Activated naive CD8-positive, alpha-beta T cell treated with anti-CD3 and anti-CD28 coated beads, Interleukin-2, amount 50 U/mL, for 16 hours (primary cell): ENCODE measurements around the gene DPEP3.

Source experiments
- DNase-seq: peaks from one replicate; pipeline ENCODE4 v3.0.0-alpha.2; 2020; ENCODE audit warnings: low read depth, low spot score

DPEP3 gene

DNA sequence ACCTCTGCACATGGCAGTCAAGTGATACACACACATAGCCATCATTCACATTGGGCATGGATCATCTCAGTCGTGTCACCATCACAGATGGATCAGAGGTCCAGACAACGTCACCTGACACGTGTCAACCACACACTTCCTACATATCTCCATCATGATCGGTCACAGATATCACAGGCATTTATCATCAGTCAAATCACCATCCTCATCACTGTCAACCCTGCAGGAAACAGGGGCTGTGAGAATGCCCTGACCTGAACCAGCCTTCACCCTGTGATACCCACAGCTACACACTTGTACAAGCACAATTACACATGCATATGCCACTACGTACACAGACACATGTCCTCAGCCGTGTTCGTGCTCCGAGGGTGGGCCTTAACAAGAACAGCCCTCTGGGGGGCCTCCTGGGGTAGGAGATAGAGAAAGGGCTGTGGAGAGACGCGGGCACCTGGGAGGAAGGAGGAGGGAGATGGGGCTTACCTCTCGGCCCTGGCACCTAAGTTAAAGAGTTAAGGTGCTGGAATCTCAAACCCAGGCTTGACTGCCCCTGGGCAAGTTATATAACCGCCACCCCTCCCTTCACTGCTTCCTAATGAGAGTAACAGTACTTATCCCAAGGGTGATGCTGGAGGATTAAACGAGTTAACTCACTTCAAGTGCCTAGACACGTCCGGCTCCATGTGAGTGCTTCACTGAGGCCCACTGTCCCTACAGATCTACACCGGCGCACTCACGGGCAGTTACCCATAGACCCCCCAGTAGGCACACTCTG lies 12.9 kb downstream of the DPEP3 start:
- no peak for DNase-seq

DNA sequence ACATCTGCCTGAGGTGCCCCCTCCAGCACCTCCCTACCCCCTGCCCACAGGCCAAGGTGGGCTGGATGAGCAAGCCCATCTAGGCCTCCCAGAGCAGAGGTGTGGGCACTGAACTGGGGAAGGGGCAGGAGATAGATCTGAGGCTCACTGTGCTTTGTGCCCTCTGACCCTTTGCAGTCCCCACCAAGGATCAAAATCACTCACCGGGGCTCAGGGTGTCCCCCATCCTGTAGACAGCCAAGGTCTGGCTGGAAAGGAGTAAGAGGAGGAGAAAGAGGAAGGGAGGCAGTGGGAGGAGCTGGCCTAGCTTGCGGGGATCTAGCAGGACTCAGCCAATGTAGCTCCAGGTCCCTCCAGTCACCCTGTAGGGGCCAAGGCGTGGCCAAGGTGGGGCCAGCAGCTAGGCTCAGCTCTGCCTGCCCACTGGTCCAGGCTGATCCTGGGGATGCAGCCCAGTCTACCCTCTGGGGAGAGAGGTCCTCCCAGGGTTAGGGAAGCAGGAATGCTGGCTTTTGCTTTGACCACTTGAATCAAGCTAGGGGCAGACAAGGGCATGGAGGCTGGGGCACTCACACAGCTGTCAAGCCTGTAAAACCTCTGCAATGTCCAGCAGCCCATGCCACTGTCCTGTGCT lies 13.6 kb downstream of the DPEP3 start:
- DNase-seq: no peak

DNA sequence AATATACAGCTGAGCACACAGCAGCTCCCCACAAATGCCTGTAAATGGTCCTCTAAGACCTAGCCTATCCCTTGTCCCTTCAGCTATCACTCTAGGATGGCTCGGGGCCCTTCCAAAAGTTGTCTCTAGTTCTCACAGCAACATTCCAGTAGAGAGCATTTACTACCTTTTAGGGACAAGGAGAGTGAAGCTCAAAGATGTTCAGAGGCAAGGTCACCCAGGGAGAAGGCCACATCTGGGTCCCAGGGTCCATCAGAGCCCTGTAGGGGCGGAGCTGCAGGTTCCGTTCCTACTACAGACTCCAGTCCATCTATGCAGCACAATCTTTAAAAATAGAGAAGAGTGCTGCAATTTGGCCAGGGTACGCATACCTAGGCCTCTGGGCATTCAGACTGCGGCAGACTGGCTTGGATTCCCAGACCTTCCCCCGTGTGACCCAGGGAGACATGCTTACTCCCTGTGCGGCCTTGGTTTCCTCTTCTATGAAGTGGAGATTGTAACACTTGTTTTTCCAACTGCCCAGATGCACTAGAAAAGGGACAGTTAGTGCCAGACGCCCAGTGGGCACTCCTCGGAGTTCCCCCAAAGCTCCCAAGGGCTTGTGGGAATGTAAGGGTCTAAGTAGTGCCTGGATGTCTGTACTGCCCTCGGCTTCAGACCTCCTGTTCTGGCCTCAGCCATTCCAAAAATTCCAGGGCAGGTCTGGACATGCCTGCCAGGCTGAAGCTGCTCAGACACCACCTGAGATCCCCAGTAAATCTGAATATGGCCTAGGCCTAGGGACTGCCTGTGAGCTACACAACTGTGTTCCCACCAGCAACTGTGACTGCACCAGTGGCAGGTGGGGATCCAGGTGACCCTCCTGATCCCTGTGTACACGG lies 14.4 kb downstream of the DPEP3 start:
- DNase-seq: no peak

DNA sequence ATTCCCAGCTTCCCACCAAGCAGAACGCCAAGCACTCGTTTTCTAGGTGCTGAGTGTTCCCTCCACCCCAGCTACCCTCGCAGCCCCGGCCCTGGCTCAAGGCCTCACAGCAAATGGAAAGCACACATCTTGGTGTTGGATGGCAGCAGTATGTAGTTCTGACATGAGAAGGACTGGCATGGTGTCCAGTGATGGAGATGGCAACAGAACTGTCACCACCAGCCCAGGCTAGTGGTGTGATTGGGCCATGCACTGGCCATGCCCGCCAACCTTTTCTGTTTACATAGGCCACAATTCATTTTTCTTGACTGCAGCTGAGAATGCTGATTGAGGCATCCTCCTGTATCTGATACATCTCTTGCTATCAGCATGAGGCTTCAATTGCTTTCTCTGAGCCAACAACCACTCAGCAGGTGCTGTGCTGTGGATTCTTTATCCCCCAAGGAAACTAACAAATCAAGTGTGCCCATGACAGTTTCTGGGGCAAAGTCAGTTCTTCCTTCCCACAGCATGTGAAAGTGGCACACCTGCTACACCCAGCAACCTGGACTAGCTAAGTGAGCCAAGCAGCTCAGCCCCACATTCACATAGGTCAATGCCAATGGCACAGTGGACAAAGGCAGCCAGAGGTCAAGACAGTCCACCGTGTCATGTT lies 15.7 kb downstream of the DPEP3 start:
- no peak for DNase-seq

DNA sequence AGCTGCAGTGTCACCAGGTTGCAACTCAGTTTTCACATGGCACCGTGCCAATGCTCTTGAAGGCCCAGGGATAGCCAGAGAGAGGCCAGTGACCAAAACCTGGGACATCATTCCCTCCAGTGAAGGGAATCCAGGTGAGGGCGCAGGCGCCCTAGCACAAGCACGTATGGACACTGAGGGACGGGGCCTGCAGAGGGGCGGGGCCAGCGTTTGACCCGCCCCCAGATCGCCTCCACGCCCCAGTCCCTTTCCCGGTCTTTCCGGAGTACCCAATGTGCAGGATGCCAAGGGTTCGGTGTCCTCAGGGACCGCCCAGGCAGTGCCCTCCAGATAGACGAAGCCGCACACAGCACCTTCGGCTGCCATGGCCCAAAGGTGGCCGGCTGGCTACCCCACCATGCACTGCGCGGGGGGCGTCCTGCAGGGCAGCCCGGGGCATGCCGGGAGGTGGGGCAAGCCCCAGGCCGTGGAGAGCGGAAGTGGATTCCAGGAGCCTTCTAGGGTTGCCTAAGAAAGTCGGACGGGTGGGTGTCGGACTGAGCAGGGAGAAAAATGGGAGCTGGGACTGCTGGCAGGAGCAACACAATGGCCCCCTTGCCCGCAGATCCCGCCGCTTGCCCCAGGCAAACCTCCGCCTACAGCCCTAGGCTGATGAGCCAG lies 16.5 kb downstream of the DPEP3 start:
- no peak for DNase-seq

DNA sequence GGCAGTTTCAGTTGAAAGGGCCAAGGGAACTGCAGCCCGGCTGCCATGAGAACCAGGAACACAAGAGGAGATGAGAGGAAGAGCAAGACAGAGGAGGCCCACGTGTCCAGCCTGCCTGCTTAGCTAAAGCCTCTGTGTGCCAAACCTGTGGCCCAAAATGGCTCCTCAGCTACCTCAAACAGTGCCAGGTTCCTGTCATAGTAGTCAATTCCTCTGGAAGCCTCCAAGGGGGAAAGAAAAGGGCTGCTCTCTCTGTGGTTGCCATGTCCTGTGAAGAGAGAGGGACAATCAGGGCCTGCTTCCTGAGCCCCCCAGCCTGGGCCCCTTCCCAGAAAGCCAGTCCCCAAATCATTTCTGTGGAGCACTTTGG lies 17.0 kb downstream of the DPEP3 start:
- DNase-seq: no peak

DNA sequence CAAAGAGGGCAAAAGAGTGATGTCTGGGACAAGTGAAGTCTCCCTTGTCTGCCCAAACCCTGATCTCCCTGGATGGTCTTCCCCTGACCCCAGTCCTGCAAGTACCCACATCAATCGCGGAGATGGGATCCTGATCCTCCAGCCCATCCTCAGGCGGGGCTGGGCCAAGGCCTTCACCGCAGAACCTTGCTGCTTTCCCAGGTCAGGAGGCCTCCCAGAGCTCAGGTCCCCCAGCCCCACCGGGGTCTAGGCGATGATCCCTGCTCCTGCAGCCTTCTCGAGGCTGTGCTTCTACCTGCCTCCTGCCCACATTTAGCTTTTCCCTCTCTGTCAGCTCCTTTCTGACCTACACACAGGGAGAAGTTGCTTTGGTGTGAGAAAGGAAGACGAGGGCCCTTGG lies 18.2 kb downstream of the DPEP3 start:
- DNase-seq: no peak

DNA sequence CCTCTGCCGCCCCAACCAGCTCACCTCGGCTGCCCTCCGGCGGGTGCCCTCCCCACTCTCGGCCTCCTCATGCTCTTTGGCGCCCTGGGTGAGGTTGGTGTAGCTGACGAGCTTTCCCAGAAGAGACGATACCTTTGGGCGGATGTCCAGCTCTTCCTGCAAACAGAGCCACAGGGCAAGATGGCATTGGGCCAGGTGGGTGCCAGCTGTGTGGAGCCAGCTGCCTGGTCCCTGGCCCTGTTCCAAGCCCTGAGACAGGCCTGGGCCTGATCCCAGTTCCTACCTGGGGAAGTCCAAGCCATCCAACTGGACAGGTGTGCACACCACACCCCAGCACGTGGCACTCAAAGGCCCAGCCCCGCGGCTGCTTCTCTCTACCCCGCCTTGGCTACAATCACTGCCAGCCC lies 18.7 kb downstream of the DPEP3 start:
- DNase-seq: no peak

DNA sequence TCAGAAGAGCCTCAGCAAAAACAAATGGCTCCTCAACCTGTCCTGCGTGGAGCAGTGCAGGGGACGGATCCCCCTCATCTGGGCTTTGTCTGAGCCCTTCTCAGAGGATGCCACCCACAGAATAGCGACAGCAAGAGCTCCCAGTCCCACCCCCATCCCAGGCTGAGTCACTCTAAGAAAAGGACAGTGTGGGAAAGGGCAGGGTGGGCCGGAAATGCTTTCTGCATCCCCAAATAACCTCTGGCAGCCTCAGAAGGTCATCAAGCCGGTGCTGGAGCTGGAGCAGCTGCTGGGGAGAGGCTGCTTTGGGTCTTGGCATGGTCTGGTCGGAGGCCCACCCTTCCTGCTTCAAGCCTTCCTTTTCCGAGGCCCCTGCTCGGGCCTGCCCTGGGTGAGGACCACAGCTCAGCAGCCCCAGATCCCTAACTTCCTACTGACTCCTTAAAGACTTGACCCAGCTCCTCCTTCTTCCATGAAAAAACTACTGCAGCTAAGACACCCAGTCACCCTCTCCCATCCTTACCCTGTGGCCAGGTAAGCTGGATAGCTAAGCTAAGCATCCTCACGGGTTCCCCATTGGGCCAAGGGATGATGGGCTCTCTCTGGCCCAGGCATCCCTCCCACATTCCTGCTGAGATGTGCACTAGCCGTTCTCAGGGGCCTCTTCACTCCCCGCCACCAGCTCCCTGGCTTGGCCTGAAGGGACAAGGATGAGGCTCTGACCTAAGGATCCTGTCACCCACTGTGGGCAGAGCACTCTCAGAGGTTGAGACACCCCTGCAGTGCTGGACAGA lies 20.6 kb downstream of the DPEP3 start:
- DNase-seq: no peak

DNA sequence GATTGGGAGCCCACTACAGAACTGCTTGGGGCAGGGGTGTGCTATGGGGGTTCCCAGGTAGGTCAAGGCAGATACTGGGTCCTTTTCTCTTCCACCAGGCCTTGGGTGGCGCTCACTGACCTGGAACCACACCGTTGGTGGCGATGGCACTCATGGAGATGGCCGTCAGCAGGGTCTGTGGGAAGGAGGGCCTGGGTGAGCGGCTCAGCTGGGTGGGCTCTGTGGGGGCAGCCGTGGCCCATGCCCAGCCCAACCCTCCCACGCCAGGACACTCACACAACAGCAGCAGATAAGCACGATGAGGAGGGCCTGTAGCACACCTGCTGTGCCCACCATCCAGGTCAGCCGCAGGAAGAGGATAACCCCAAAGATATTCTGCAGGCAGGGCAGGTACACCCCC lies 22.7 kb downstream of the DPEP3 start:
- no peak for DNase-seq

DNA sequence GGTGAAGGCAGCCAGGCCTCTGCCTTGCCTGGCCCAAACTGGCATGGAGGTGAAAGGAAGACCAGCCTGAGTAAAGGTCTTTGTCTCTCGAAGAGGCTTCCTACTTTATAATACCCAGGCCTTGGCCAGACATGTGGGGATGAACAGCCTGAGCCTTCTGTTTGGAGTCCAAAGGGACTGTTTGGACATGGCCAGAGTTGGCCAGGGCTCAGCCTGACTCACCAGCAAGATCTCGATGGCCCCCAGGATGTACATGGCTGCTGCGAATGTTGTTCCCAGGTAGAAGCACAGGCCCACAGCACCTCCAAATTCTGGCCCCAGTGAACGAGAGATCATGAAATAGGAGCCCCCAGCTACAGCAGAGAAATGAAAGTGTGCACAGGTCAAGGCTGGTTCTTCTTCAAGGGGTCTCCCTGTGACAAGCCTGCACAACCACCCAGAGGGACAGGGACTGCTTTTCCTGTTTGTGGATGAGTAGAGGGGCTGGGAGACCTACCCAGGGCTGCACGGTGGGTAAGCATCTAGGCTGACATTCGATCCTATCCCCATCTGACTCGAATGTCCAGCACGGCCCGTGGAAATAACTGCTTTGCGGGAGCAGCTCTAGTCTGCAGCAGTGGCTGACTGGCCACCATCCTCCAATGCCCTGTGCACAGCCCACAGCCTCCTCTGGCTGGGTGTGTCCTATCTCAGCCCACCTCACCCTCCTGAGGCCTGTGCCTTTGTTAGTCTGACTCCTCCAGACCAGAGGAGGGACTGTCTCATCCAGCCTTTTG lies 25.7 kb downstream of the DPEP3 start:
- no peak for DNase-seq

DNA sequence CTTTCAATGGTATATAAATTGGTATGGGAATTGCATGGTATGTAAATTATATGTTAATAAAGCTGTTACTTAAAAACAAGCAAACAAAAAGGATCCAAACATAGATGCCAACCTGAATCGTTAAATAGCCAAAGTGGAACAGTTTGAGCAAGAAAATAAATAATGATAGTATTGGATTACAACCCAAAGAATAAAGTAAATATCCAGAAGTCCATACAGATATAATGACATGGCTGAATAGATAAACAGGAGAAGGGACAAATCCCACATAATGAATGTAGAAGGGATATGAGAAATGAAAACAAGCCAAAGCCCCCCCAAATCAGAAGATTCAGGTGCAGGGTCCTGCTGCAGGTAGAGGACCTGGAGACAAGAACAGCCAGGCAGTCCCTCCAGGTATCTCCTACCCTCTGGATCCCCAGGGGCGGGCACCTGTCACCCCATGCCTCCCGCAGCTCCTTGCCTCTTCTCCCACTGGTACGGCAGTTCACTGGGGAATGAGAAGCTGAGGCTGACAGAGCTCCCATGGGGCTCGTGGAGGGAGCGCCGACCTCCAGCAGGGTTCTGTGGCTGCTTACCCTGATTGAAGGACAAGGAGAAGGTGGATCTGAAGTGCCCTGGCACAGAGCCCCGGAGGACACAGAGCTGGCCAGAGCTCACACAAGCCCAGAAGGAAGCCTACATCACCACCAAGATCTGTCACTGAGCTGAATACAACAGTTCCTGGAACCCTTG lies 26.5 kb downstream of the DPEP3 start:
- DNase-seq: no peak

DNA sequence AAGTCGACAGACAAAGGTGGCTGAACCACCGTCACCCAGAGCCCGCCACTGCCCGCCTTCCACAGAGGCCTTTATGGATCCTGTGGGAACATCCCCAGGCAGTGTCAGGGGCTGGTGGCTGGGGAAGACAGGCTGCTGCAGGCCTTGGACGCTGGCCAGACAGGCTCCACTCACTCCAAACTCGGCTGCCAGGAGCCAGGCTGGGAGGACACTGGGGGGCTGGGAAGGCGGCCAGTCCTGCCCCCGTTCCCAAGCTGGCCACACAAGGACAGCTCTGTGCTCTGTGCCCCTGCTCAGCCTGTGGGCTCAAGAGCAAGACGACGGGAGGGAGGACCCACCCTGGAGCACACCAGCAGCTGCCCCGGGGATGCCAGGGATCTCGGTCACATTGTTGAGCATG lies 28.8 kb downstream of the DPEP3 start:
- no peak for DNase-seq

DNA sequence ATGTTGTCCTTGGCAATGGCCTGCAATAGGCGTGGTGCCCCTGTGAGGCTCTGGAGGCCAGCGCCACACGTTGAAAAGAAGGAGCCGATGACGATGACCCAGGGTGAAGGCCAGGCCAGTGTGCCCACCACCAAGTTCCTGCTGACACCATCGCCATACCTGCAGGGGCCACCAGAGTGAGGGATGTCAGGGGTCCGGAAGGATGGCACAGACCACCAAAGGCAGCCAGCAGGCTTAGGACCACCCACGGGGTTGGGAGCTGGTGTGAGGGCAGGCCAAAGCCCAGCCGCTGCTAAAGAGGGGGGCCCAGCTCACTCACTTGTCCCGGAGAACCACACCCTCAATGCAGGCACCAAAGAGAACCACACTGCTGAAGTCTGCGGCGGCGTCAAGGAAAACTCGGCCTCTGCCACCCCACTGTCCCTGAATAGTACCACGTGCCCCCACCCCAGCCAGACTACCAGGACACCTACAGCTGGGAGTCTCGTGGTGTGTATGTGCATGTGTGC lies 29.9 kb downstream of the DPEP3 start:
- no peak for DNase-seq

DNA sequence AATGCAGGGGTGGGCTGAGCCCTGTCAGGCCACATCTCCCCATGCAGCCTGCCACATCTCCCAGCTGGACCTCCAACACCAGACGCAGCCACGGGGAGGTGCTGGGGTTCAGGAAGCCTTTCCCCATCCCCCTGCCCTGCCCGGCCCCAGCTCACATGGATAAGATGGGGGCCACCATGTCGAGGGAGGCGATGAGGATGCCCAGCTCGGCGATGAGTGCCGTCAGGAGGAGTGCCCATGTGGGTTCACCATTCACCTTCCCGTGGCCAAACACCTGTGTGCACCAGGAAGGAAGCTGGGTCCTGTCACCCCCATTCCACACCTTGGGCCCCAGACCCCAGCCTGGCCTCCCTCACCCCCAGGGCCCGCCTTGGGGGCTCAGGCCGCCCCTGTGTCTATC lies 30.7 kb downstream of the DPEP3 start:
- DNase-seq: no peak

DNA sequence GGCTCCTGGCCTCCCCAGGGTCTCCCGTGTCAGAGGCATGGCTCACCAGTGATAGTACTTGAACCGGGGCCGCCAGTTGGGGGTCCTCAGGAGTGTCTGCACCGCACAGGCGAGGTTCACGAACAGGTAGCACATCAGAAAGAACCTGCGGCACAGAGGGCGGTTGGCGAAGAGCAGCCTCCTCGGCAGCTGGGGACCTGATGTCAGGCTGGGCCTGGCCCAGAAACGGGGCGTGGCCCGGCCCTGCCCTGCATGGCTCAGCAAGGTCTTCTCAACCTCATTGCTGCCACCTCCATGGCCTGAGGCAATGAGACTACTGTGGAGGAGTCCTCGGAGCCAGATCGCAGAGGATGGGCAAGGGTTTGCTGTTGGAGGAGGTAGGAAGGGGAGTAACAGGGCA lies 32.3 kb downstream of the DPEP3 start:
- no peak for DNase-seq

DNA sequence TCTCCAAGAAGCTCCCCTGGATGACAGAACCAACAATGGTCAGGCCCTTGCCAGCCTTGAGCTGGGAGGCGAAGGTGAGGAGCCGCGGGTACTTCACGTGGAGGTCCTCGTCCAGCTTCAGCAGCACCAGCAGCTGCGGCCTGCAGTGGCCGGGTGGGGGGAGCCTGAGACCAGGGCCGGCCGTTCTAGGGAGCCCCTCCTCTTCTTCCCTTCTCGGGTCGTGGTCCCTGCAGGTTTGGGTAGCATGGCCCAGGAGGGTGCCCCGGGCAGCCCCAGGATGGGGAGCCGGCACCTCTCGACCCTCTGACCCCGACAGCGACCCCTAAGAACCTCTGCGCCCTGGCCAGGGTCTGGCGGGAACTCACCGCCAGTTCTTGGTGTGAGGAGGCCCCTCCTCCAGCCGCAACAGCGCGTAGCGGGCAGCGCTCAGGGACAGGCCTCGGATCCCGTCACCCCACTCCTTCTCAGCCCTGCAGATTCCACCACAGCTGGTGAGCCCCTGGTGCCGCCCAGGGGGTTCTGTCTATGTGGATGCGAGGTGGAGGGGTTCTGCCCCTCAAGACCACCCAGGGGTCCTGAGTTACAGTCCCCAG lies 33.2 kb downstream of the DPEP3 start:
- DNase-seq: no peak

DNA sequence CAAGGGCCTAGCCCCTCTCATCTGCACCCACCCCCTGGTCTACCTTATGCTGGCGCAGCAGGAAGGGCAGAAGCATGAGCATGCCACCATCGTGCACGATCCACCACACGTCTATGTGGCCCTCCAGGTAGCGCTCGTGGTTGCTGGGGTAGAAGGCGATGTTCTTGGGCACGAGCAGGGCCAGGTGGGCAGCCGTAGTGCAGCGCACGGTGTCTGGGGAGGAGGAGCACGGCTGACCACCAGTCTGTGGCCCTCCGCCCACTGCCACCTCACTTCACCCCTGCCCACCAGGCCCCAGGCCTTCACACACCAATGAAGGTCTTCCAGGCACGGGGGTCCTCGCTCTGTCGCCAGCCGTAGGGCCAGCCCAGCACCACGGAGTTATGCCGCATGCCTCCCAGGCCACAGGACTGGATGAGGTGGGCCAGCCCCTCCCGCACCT lies 34.1 kb downstream of the DPEP3 start:
- DNase-seq: no peak
